IPS DF 19.7 (cell line): ENCODE results near the gene PDLIM5.
"Not testable (repeated sequence)": the region's sequence is repeated elsewhere in the genome, so short reads cannot be mapped to it uniquely, and the experiment has no call there.

Experiments
- DNase-seq: peaks from one replicate; pipeline ENCODE4 v3.0.0-alpha.2; 2013; ENCODE audit warnings: low read depth, low spot score

Gene PDLIM5

DNA sequence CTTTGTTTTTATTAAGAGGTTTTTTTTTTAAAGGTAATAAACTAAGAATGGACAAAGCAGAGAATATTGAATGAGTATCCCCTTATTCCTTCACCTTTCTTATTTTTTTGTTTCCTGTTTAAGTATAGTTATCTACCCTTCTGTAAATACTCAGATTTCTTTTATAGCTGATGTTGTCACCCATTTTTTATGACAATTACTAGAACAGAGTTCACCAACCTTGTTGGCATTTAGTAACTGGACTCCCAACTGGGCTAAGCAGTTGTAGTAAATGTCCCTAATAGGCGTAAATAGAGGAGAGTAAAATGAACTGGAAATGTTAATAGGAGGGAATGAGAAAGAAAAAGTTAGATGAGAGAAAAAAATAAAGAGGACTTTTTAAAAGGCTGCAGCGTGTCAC, 9.8 kb downstream of the PDLIM5 start:
- no peak for DNase-seq

- DNase-seq, result no peak
Observed at GRCh38 chr4:94462572-94462971, 10.8 kb downstream of the PDLIM5 start.

DNA sequence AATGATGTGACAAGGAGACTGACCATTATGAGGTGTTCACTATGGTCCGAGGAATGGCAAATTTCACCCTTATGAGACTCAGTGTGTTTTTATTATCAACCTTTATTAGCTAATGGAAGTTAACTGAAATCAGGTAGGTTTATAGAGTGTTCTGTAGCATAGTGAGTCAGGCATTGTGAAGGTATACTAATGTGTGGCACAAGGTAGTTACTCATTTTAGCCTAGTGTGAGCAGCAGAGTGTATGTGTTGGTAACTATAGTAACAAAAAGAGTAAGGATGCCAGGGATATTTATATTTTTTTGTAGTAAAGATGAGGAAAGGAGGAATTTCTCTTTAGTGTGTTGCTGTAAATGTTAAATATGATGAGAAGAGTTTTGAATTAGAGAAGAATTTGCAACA, 12.0 kb downstream of the PDLIM5 start:
- DNase-seq, result no peak

DNA sequence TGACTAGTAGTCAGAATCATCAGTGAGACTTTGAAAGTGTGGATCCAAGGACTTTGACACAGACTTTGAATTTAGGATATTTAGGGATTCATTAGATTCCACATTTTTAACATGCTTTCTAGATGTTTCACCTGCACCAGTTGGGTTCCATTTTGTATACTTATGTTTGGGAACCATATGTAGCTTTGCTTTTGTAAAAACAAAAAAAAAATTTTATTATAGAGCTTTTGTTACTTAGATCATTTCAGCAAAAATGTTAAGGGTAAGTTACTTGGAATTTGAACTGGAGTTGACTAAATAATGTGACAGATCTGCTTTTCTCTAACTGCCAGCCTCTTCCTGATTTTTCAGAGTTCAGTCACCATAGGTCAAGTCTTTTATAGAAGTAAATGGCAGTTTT, 14.6 kb downstream of the PDLIM5 start:
- no peak for DNase-seq

DNA sequence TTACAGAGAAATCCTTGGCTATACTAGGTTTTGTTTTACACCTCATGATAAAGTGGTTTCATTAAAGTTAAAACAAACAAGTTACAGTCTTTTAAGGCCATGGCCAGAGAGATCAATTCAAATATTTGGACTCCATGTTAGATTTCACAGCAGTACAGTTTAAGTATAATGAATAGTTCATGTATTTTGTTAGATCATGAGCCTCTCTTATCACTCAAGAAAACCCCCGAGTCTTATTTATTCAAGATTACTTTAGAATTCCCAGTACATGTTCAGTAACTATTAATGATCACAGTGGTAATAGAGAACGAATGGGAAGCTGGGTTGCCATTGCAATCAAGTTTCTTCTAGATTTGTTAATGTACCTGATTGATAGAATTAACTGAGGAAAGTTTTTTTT, 15.2 kb downstream of the PDLIM5 start:
- no peak for DNase-seq

DNA sequence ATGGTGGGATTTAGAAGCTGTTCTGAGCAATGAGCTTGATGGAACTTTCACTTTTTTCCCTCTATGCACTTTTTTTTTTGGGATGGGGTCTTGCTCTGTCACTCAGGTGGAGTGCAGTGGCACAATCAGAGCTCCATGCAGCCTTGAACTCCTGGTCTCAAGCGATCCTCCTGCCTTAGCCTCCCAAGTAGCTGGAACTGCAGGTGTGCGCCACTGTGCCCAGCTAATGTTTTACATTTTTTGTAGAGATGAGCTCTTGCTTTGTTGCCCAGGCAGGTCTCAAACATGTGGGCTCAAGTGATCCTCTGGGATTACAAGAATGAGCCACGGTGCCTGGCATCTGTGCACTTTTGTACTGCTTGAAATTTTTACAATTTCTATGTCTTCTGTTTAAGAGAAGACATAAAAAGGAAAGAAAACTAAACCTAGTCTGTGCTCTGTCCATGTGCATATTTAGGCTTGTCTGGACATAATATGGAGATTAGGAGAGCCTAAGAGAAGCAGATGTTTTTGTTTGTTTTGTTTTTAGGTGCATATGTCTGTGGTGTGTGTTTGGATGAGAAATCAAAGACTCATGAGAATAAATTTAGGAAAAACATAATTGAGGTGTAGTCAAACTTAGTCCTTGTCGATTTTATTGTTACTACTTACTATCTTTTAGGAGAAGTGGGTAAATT, 16.5 kb downstream of the PDLIM5 start:
- no peak for DNase-seq

GRCh38 chr4:94469221-94469784, 17.6 kb downstream of the PDLIM5 start:
- no peak for DNase-seq

- DNase-seq, result no peak
Observed at GRCh38 chr4:94470132-94470531, 18.4 kb downstream of the PDLIM5 start.

DNA sequence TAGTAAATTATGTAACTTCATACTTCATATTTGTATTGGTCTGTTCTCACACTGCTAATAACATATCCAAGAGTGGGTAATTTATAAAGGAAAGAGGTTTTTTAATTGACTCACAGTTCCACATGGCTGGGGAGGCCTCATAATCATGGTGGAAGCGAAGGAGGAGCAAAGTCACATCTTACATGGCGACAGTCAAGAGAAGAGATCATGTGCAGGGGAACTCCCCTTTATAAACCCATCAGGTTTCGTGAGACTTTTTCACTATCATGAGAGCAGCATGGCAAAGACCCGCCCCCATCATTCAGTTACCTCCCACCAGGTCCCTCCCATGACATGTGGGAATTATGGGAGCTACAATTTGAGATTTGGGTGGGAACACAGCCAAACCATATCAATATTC, 19.0 kb downstream of the PDLIM5 start:
- DNase-seq, result not testable (repeated sequence)

DNA sequence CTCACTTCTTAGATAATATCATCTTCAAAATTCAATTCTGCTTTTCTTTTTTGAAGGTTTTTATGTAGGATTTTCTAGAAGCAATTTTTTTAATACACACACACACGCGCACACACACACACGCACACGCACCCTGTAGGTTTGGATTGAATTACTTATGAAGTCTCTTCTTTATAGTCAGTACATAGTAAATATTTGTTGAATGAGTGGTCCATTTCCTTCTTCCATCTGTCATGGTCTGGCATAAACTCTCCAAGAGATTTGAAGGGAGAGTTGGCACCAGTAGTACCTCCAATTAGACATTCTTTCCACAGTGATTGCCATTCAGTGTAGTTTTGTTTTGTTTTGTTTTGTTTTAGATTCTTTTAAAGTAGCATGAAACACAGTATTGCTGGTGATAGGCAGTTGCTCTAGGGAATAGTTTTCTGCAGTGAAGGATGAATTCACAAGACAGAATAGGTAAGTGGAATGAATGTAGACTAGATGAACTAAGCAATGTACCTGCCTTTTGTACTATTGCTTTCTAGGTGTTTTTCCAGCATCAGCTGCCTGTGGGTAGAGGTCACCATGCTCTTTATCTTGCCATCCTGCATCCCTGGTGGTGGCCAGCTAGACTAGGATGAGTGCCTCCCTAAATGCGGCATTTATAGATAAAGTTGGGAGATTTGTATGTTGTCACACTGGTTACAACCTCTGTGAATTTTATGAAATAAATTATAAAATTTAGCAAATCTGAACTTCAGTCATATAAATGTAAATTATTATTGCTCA, 20.5 kb downstream of the PDLIM5 start:
- no peak for DNase-seq

DNA sequence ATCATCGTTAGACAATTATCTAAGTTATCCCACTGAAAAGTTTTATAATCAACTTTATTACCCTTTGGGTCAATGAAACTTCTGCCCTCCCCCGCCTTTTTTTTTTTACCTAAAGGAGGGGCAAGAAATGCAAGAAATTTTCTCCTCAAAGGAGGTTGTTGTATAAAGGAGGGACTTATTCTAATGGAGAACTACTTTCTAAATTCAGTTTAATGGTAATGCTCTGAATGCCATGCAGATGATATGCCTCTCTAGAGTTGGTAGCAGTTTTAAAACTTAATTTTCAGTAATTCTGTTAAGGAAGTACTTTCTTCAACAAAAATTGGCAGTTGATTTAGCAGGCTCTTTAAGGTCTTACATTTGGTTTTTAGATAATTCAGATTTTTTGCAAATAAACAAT, 23.3 kb downstream of the PDLIM5 start:
- DNase-seq, result no peak

GRCh38 chr4:94475794-94476193, 24.1 kb downstream of the PDLIM5 start:
- DNase-seq, result no peak

- DNase-seq, result no peak
Observed at GRCh38 chr4:94477227-94477626, 25.5 kb downstream of the PDLIM5 start.

DNA sequence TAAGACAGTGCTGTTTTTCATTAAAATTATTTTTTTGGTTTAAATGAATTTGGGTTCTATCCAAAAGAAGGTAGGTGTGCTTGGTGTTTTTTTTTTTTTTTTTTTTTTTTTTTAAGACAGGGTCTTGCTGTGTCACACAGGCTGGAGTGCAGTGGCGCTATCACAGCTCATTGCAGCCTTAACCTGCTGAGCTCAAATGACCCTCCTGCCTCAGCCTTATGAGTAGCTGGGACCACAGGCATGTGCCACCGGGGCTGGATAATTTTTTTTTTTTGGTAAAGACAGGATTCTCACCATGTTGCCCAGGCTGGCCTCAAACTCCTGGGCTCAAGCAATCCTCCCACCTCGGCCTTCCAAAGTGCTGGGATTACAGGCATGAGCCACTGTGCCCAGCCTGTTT, 27.1 kb downstream of the PDLIM5 start:
- not testable (repeated sequence) for DNase-seq

GRCh38 chr4:94479358-94480141, 27.8 kb downstream of the PDLIM5 start:
- DNase-seq, result no peak

- DNase-seq, result no peak
Observed at GRCh38 chr4:94480362-94480951, 28.7 kb downstream of the PDLIM5 start.

GRCh38 chr4:94483895-94484294, 32.2 kb downstream of the PDLIM5 start:
- no peak for DNase-seq

DNA sequence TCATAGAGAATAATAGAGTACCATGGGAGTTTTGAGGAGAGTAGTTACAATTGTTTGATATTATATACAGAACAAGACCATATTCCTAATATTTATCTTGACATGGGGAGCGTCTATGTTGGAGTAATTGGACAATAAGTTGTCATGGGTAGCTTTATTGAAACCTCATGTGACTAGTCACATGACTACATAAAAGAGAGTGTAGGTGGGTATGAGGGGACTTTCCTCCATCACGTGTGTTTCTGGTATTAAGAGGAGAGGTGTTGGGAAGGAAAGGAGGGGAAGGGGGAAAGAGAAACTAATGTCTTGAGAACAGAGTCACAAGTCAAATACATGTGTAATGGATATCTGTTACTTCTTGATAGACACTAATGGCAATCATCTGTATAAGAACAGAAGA, 33.1 kb downstream of the PDLIM5 start:
- no peak for DNase-seq

GRCh38 chr4:94486372-94486801, 34.6 kb downstream of the PDLIM5 start:
- DNase-seq, result no peak

DNA sequence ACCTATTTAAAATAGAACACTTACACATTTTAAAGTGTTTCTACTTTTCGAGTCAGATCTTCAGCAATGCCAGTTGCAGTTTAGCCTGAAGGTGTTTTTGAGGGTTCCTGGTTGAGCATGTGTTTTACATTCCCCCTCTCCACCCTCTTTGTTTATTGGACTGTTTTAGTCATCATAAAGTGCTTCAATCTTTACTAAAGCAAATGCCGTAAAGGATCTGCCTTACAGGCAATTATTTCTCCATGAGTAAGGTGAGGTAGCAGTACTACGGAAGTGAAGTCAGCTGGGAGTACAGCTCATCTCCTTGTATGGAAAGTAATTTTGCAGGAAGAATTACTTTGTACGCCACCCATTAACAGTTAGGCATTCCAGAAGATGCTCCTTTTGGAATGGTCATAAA, 36.9 kb downstream of the PDLIM5 start:
- DNase-seq, result no peak

DNA sequence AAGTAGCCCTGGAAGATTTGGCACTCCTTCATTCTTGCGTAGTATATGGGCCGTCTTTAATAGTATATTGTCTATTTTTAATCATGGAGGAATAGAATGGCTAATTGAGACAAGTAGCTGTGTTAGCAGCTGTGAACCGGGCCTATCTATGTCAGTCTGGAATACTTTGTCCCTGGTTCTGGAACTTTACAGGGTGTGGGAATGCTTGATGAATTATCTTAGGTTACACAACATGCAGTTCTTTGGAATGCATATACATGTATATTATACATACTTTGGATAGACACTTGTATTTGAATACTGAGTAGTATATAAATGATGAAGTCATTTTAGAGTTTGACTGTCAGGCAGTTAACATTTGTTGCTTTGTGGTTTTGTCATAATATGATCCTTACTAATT, 37.4 kb downstream of the PDLIM5 start:
- DNase-seq, result no peak

GRCh38 chr4:94490437-94490836, 38.7 kb downstream of the PDLIM5 start:
- DNase-seq, result no peak
